Bone marrow (tissue), 2 donors: Measurements from ENCODE around the gene MAP3K5.
"Not testable (repeated sequence)": the region's sequence is repeated elsewhere in the genome, so short reads cannot be mapped to it uniquely, and the experiment has no call there.

Source experiments
- DNase-seq, 2 donors: peaks; one replicate each; lab custom pipeline; 2025; lab: John Stamatoyannopoulos, UW

Gene MAP3K5, protein sequence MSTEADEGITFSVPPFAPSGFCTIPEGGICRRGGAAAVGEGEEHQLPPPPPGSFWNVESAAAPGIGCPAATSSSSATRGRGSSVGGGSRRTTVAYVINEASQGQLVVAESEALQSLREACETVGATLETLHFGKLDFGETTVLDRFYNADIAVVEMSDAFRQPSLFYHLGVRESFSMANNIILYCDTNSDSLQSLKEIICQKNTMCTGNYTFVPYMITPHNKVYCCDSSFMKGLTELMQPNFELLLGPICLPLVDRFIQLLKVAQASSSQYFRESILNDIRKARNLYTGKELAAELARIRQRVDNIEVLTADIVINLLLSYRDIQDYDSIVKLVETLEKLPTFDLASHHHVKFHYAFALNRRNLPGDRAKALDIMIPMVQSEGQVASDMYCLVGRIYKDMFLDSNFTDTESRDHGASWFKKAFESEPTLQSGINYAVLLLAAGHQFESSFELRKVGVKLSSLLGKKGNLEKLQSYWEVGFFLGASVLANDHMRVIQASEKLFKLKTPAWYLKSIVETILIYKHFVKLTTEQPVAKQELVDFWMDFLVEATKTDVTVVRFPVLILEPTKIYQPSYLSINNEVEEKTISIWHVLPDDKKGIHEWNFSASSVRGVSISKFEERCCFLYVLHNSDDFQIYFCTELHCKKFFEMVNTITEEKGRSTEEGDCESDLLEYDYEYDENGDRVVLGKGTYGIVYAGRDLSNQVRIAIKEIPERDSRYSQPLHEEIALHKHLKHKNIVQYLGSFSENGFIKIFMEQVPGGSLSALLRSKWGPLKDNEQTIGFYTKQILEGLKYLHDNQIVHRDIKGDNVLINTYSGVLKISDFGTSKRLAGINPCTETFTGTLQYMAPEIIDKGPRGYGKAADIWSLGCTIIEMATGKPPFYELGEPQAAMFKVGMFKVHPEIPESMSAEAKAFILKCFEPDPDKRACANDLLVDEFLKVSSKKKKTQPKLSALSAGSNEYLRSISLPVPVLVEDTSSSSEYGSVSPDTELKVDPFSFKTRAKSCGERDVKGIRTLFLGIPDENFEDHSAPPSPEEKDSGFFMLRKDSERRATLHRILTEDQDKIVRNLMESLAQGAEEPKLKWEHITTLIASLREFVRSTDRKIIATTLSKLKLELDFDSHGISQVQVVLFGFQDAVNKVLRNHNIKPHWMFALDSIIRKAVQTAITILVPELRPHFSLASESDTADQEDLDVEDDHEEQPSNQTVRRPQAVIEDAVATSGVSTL (N-terminal part only)

DNA sequence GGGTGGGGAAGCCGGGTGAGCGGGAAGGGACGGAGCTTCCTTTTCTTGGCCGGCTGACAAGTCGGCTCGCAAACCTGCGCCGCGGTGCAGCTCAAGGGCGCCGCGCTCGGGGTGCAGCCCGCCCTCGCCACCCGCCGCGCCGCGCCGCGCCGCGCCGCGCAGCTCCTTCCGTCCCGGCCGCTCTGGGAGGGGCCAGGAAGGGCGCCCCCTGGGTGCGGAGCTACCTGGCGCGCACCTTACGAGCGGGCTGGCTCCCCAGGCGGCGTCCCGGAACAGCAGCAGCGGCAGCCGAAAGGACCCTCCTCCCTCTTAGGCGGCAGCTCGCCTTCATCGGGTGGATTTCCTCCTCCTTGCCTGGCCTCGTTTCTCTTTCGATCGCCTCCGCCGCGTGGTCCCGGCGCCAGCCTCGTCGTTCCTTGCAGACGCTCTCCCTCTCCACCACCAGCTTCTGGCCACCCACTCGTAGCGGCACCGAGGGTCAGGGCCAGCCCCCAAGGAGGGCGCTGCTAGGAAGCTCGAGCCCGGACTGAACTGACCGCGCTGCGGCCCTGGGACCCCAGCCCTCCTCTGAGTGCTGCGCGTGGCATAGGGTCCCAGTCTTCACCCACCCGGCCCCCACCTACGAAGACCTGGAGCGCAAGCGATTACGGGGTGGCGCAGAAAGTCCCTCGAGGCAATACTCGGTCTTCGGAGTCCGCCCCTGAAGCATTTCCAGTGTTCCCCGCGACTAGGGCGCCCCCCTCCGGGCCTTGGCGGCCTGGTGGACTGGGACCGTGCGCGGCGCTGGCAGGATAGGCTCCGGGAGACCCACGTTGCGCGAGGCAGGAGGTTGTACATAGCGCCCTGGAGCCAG lies at the start of gene MAP3K5:
Gene MAP3K5 (minus strand): TSS at position 68 of the 853 bp plus-strand sequence. CDS start 320 bp downstream, outside the sequence.
- peak; percentile 90 to 95 for DNase-seq

DNA sequence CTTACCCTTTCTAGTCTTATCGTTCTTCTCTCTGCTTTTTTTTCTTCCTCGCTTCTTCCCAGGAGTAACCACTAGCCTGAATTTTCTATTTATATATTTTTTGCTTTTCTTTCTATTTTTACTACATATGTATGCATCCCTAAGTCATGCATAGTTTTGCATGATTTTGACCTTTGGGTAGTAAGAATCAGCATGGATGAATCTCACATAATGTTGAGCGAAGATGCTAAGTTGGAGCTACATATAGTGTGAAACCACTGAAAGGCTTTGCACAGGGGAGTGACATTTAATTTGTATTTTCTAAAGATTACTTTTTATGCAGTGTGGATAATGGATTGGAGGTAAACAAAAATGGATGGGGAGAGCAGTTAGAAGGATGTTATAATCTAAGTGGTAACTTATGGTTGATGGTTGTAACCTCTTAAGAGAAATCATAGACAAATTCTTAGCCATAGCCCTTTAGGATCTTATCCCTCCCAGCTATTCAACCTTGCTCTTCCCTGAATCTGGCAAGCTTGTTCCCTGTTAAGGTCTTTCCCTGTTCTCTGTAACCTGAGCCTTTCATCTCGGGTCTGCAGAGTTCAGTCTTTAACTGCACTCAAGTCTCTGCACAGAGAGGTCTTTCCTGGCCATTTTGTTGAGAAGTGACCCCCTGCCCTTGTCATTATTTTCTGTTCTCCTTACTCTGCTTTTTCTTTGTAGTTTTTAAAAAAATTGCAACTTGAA lies 48.2 kb upstream of the MAP3K5 start:
- no peak for DNase-seq

GRCh38 chr6:136831873-136832562 lies 39.7 kb upstream of the MAP3K5 start:
- DNase-seq: no peak

- DNase-seq: no peak
These were observed 33.9 kb upstream of the MAP3K5 start for GRCh38 chr6:136826216-136826615.

DNA sequence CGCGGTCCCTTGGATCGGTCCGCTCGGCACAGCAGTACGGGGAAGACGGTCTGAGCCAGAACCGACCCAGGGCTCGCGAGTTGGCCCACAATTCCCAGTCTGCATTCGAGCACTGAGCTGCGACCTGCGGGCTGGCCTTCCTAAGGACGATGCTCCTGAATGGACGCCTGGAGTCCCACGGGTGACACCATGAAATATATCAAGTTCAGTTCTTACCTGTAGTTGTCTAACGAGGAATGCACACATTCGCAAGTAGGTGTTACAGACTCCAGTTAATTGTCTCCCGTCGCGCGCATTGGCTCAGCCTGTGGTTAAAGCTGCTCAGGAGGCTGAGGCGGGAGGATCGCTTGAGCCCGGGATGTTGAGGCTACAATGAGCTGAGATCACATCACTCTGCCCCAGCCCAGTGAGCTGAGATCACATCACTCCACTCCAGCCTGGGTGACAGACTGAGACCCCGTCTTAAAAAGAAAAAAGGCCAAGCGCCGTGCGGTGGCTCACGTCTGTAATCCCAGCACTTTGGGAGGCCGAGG lies 30.9 kb upstream of the MAP3K5 start:
- no peak for DNase-seq

DNA sequence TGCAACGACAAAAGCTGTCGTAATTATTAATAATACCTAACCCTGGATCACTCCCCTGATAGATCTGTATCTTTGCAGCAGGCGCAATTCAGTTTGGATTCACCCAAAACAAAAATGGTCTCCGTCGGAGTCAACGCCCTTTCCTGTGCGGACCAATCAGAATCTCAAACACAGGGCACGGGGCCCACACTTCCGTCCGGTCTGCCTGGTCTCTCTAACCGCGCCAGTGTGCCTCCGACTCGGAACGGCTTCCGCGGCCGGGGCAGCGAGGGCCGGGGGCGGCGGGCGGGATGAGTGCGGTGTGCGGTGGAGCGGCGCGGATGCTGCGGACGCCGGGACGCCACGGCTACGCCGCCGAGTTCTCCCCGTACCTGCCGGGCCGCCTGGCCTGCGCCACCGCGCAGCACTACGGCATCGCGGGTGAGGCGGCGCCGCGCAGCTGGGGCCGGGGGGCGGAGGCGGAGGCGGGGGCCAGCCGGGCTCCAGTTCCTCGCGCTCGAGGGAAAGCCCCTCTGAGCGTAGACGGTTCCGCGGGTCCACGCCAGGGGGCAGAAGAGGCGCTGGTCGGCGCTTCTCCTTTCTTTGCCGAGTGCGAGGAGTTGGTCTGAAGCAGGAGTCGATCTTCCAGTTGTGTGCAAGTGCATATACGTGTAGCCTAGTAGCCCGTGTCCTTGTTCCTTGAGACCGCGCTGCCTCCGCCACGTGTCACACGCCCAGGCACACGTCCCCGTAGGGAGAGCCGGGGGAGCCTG lies 30.3 kb upstream of the MAP3K5 start, which contains the start of gene PEX7:
Gene PEX7 (plus strand): TSS at position 217 of the 752 bp plus-strand sequence. CDS start 74 bp downstream, at position 291.
- peak; percentile 67 to 81 for DNase-seq

DNA sequence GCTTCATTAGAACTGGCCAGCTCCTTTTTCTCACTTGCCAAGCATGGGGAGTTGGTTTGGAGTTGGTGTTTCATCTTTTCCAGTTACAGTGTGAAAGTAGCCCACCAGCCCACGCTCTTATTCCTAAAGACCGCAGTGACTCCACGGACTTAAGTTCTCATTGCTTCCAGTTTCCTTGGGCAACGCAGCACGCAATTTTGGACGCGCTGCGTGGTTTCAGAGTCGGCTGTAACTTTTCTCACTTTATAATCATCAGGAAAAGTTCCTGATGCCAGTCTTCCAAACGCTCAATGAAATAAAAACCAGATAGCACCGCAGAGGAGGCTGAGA lies 29.7 kb upstream of the MAP3K5 start:
- no peak for DNase-seq

DNA sequence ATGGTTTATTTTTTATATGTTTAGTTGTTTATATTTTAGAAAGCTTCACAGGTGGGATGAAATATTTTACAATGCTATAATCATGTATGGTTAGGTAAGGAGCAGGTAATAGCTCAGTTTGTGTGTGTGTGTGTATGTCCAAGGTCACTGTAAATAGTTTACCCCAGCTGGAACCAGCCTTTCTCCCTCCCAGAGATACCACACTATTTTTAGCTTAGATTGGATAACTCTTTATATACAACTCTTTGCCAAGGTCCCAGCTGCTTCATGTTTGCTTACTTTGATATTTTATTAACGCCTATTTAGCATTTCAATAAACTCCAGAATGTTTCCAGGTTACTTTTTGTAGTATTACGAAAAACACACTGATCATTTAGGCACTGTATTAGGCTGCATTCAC lies 28.3 kb upstream of the MAP3K5 start:
- DNase-seq: no peak

DNA sequence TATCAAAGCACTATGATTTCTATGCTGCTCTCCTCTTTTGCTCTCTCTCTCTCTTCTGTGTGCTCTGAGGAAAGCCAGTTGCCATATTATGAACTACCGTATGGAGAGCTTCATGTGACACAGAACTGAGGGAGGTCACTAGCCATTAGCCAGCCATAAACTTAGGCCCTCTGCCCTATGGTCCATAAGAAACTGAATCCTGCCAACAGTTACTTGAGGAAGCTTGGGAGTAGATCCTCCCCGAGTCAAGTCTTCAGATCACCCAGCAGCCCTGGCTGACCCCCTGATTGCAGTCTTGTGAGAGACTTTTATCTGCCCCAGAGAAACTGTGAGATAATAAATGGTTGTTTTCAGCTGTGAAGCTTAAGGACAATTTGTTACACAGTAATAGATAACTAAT lies 24.4 kb upstream of the MAP3K5 start:
- DNase-seq: no peak

DNA sequence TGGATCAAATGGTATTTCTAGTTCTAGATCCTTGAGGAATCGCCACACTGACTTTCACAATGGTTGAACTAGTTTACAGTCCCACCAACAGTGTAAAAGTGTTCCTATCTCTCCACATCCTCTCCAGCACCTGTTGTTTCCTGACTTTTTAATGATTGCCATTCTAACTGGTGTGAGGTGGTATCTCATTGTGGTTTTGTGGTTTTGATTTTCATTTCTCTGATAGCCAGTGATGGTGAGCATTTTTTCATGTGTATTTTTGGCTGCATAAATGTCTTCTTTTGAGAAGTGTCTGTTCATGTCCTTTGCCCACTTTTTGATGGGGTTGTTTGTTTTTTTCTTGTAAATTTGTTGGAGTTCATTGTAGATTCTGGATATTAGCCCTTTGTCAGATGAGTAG lies 23.3 kb upstream of the MAP3K5 start:
- not testable (repeated sequence) for DNase-seq

- no peak for DNase-seq
These were observed 19.9 kb upstream of the MAP3K5 start for GRCh38 chr6:136812174-136812573.

GRCh38 chr6:136811272-136811671 lies 19.0 kb upstream of the MAP3K5 start:
- DNase-seq: no peak

DNA sequence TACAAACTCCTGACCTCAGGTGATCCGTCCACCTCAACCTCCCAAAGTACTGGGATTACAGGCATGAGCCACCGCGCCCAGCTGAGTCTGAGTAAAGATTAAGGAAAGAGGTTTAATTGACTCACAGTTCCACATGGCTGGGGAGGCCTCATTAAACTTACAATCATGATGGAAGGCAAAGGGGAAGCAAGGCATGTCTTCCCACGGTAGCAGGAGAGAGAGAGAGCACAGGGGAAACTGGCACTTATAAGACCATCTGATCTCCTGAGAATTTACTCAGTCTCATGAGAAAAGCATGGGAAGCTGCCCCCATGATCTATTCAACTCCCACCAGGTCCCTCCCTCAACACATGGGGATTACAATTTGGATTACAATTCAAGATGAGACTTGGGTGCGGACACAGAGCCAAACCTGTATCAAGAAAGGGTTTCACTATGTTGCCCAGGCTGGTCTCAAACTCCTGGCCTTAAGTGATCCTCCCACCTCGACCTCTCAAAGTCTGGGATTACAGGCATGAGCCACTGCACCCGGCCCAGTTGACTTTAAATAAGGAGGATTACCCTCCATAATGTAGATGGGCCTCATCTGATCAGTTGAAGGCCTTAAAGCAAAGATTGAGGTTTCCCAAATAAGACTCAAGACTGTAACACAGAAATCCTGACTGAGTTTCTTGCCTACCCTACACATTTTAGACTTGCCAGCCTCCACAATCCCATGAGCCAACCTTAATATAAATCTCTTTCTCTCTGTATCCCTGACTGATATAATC lies 17.0 kb upstream of the MAP3K5 start:
- no peak for DNase-seq

DNA sequence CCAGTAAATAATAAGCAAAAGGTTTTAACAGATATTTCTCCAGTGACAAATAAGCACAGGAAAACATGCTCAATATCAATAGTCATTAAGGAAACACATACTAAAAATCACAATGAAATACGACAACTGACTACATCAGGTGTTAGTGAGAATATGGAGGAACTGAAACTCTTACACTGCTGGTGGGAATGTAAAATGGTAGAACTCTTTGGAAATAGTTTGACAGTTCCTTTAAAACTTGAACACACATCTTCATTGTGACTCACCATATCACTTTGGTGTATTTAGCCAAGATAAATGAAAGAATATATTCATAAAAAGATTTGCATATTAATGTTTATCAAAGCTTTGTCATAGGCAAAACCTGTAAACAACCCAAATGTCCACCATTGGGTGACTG lies 11.3 kb upstream of the MAP3K5 start:
- DNase-seq: no peak

- DNase-seq: no peak
These were observed 9.3 kb upstream of the MAP3K5 start for GRCh38 chr6:136801581-136801980.

DNA sequence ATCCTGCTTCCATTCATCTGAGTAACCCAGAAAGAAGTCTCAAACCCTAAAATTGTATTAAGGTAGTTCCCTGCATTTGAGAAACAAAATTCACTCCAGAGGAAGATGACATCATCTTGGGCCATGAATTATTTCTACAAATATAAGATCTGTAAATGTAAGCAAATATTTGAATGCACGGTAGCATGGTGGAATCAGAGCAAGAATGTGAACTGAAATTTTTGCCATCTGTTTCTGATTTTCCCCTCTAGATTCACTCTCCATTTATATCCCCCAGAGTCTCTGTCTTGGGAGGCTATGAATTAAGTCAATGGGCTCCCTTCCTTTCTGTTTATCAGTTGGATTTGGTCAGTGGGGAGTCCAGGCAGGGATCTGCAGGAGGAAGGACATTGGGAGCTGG lies 5.8 kb upstream of the MAP3K5 start:
- no peak for DNase-seq

- no peak for DNase-seq
These were observed 3.7 kb upstream of the MAP3K5 start for GRCh38 chr6:136795996-136796395.

DNA sequence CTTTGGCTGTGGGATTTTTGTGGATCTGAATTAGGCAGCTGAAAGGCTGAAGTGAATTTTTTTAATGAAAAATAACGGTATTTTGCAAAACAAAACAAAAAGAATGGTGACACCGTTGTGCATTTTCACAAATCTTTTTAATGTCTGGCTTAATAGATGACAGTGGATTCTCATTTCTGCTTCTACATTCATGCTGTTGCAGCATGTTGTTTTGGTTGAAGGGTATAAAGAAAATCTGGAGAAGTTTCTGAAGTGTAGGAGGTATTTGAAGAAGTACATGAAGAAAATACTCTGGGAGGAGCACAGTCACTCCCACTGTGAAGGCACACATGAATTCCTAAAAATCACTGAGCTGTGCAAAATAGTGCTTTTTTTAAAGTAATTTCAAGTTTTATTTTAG lies 3.1 kb upstream of the MAP3K5 start:
- DNase-seq: no peak
